HCT116 (cell line): ENCODE data around the gene ADRA2A. TPM values are rescaled to one million over a fixed set of nuclear protein-coding genes. Genes with fewer than 3 reads are reported as not detected.

Experiments used
- ATAC-seq: fragments of 200-7000 bp; cut with Tn5 transposase; 2 replicates; pipeline ENCODE4 v1.9.1; 2020; ENCODE audit warnings: mild to moderate bottlenecking, moderate library complexity
- BruUV-seq: library from RNA; stranded (reverse); fragments of 400-500 nt; replicated peaks from 2 replicates; lab custom pipeline; 2021; lab: Mats Ljungman, UMichigan
- CTCF ChIA-PET: fragments of 300-600 bp; sonication (Branson Sonifier 250); formaldehyde crosslinking; loops from one replicate; lab custom pipeline; 2021; ENCODE audit warnings: antibody characterized with exemption; lab: Charles Lee
- POLR2A ChIA-PET: fragments of 300-600, 350-600 bp; sonication (Branson Sonifier 250); formaldehyde crosslinking; loops from one replicate; lab custom pipeline; 2021; ENCODE audit warnings: antibody characterized with exemption; lab: Charles Lee
- RAD21 ChIA-PET, 2 experiments: fragments of 300-600 bp; sonication (Branson Sonifier 250); formaldehyde crosslinking; loops; one replicate each; lab custom pipeline; 2023; ENCODE audit warnings: low total read pairs in 2 of 2; ENCODE audit not compliant: uncharacterized antibody in 2 of 2, unreplicated experiment in 2 of 2, low non-redundant PET in 1 of 2; lab: Charles Lee
- DNase-seq: peaks from one replicate; pipeline ENCODE4 v3.0.0-alpha.2; 2010; ENCODE audit warnings: low read depth, low spot score
- H2AFZ ChIP-seq: fragments of 200-600 bp; shearing (Covaris generic), sonication (generic); 2 replicates; pipeline ENCODE4 v1.6.1; 2017; ENCODE audit warnings: low read depth, mixed run types, mixed read lengths, antibody characterized with exemption, low read length; ENCODE audit not compliant: poor library complexity, severe bottlenecking
- H3K27ac ChIP-seq: 2 replicates; pipeline ENCODE4 v1.5.1; 2012; ENCODE audit warnings: low read depth, low read length
- H3K27me3 ChIP-seq: fragments of 200-600 bp; sonication (generic); 2 replicates; pipeline ENCODE4 v1.6.1; 2016; ENCODE audit warnings: mixed run types, low read length, mixed read lengths; ENCODE audit not compliant: insufficient read depth
- H3K36me3 ChIP-seq, 2 experiments: fragments of 200-500 bp in 1 of 2; fragments of 200-600 bp in 1 of 2; sonication (Bioruptor generic) in 1 of 2; sonication (generic) in 1 of 2; 2 replicates each; pipeline versions ENCODE4 v1.5.1 to v1.6.1; 2014 to 2016; ENCODE audit warnings: low read length in 2 of 2, inconsistent platforms in 1 of 2, mixed read lengths in 1 of 2, mixed run types in 1 of 2; ENCODE audit not compliant: insufficient read depth in 2 of 2, control insufficient read depth in 1 of 2
- H3K4me1 ChIP-seq, 2 experiments: fragments of 200-600 bp in 1 of 2; sonication (generic) in 1 of 2; 2 replicates each; pipeline versions ENCODE4 v1.5.1 to v1.6.1; 2012 to 2017; ENCODE audit warnings: low read length in 2 of 2, inconsistent platforms in 1 of 2, mild to moderate bottlenecking in 1 of 2, mixed read lengths in 1 of 2, mixed run types in 1 of 2, moderate library complexity in 1 of 2; ENCODE audit not compliant: insufficient read depth in 2 of 2, control insufficient read depth in 1 of 2
- H3K4me2 ChIP-seq: fragments of 200-600 bp; sonication (generic); 2 replicates; pipeline ENCODE4 v1.6.1; 2017; ENCODE audit warnings: mixed run types, low read length, mixed read lengths
- H3K4me3 ChIP-seq, 2 experiments: fragments of 200-600 bp in 1 of 2; sonication (generic) in 1 of 2; replicated peaks in 1 of 2; 2 replicates each; pipeline ENCODE4 v1.5.1; 2011 to 2016; ENCODE audit warnings: low read length in 2 of 2, control low read depth in 1 of 2, low read depth in 1 of 2, mild to moderate bottlenecking in 1 of 2, mixed read lengths in 1 of 2, mixed run types in 1 of 2
- H3K79me2 ChIP-seq: fragments of 200-600 bp; sonication (generic); 2 replicates; pipeline ENCODE4 v1.6.1; 2017; ENCODE audit warnings: mild to moderate bottlenecking, mixed run types, low read length, moderate library complexity, mixed read lengths; ENCODE audit not compliant: insufficient read depth
- H3K9ac ChIP-seq: fragments of 200-600 bp; sonication (generic); 2 replicates; pipeline ENCODE4 v1.6.1; 2016; ENCODE audit warnings: low read length, mixed read lengths
- H3K9me2 ChIP-seq: fragments of 200-600 bp; sonication (generic), shearing (Covaris generic); 2 replicates; pipeline ENCODE4 v1.6.1; 2017; ENCODE audit warnings: mixed run types, mild to moderate bottlenecking, moderate library complexity; ENCODE audit not compliant: insufficient read depth
- H3K9me3 ChIP-seq, 2 experiments: fragments of 200-500 bp in 1 of 2; fragments of 200-600 bp in 1 of 2; sonication (Bioruptor generic) in 1 of 2; sonication (generic) in 1 of 2; 2 replicates each; pipeline ENCODE4 v1.6.1; 2014 to 2017; ENCODE audit warnings: low read length in 2 of 2, mixed read lengths in 2 of 2, inconsistent platforms in 1 of 2, low read depth in 1 of 2, mild to moderate bottlenecking in 1 of 2, mixed run types in 1 of 2, moderate library complexity in 1 of 2; ENCODE audit not compliant: control insufficient read depth in 1 of 2, insufficient read depth in 1 of 2
- H4K20me1 ChIP-seq: fragments of 200-600 bp; sonication (generic), shearing (Covaris generic); 2 replicates; pipeline ENCODE4 v1.6.1; 2017; ENCODE audit warnings: mixed run types, mild to moderate bottlenecking, moderate library complexity; ENCODE audit not compliant: insufficient read depth
- ATF3 ChIP-seq: IDR thresholded peaks from 2 replicates; pipeline ENCODE4 v1.6.1; 2012
- CBX3 ChIP-seq: IDR thresholded peaks from 2 replicates; pipeline ENCODE4 v1.6.1; 2012; ENCODE audit warnings: low read depth
- CEBPB ChIP-seq: IDR thresholded peaks from 2 replicates; pipeline ENCODE4 v1.6.1; 2012; ENCODE audit warnings: low read depth
- CTCF ChIP-seq, 3 experiments: fragments of 200-600 bp in 1 of 3; sonication (generic) in 1 of 3; IDR thresholded peaks in 2 of 3; conservative IDR thresholded peaks in 1 of 3; 2 replicates each; pipeline ENCODE4 v1.5.1; 2012 to 2017; ENCODE audit warnings: low read depth in 2 of 3, low read length in 2 of 3, antibody characterized with exemption in 1 of 3, borderline replicate concordance in 1 of 3, control low read depth in 1 of 3, mild to moderate bottlenecking in 1 of 3, mixed read lengths in 1 of 3, mixed run types in 1 of 3, moderate library complexity in 1 of 3; ENCODE audit not compliant: insufficient read depth in 1 of 3
- ELF1 ChIP-seq: IDR thresholded peaks from 2 replicates; pipeline ENCODE4 v1.6.1; 2012; ENCODE audit warnings: low read depth, borderline replicate concordance
- EZH2 ChIP-seq: fragments of 200-600 bp; sonication (generic); IDR thresholded peaks from 2 replicates; pipeline ENCODE4 v1.6.1; 2017; ENCODE audit warnings: antibody characterized with exemption, mixed run types
- EZH2phosphoT487 ChIP-seq: fragments of 200-600 bp; IDR thresholded peaks from 2 replicates; pipeline ENCODE4 v1.6.1; 2018; ENCODE audit warnings: antibody characterized with exemption, borderline replicate concordance
- JUND ChIP-seq: IDR thresholded peaks from 2 replicates; pipeline ENCODE4 v1.6.1; 2012
- MAX ChIP-seq: IDR thresholded peaks from 2 replicates; pipeline ENCODE4 v1.6.1; 2012
- POLR2A ChIP-seq: IDR thresholded peaks from 2 replicates; pipeline ENCODE4 v1.7.0; 2011; ENCODE audit warnings: borderline replicate concordance; ENCODE audit not compliant: insufficient read depth, insufficient read length; ENCODE audit errors: extremely low read depth
- POLR2AphosphoS5 ChIP-seq: IDR thresholded peaks from 2 replicates; pipeline ENCODE4 v1.6.1; 2011; ENCODE audit warnings: mild to moderate bottlenecking, low read depth, low read length, moderate library complexity
- RAD21 ChIP-seq: IDR thresholded peaks from 2 replicates; pipeline ENCODE4 v1.6.1; 2012; ENCODE audit warnings: low read depth, mild to moderate bottlenecking
- SP1 ChIP-seq: IDR thresholded peaks from 2 replicates; pipeline ENCODE4 v1.6.1; 2012; ENCODE audit warnings: low read depth
- SRF ChIP-seq: IDR thresholded peaks from 2 replicates; pipeline ENCODE4 v1.6.1; 2012; ENCODE audit warnings: low read depth
- TCF7L2 ChIP-seq: IDR thresholded peaks from 2 replicates; pipeline ENCODE4 v1.7.0; 2011; ENCODE audit warnings: borderline replicate concordance, inconsistent platforms; ENCODE audit not compliant: insufficient read depth, insufficient read length; ENCODE audit errors: extremely low read depth
- YY1 ChIP-seq: IDR thresholded peaks from 2 replicates; pipeline ENCODE4 v1.6.1; 2011; ENCODE audit warnings: low read length, low read depth, moderate library complexity, mild to moderate bottlenecking; ENCODE audit not compliant: insufficient replicate concordance; ENCODE audit errors: extremely low read depth
- ZNF274 ChIP-seq: fragments of 200-500 bp; sonication (Bioruptor generic); IDR thresholded peaks from 2 replicates; pipeline ENCODE4 v1.6.1; 2014; ENCODE audit warnings: mild to moderate bottlenecking, low read depth, low read length, inconsistent platforms
- intact Hi-C: fragments of 100-400 bp; cut with micrococcal nuclease; formaldehyde crosslinking; loops from 2 replicates; pipeline ENCODE4 v1.10.0; 2022
- total RNA-seq: library from RNA; stranded (reverse); gene quantifications from one replicate; pipeline ENCODE4 v1.2.1, GENCODE V29; 2021; ENCODE audit not compliant: unreplicated experiment

Gene ADRA2A
- total RNA-seq, 1 experiment from 2014 or later, result 0.15 TPM

- peaks cover 33% of the 10 kb centered on the region for H3K27me3 ChIP-seq
- H3K27ac ChIP-seq, result no peak overlapping the region
- ChIA-PET RAD21 (no interaction called here), CTCF (no interaction called here), POLR2A (no interaction called here)
- H3K9me2 ChIP-seq, result no peaks in the 10 kb centered on the region
- intact Hi-C loops, result no loop called here
- no peak for ATAC-seq
- H3K4me2 ChIP-seq, result no peak overlapping the region
- H3K36me3 ChIP-seq, result no peaks in the 10 kb centered on the region
- no peak for DNase-seq
- no peak overlapping the region for H2AFZ ChIP-seq
- H3K4me1 ChIP-seq, result peaks cover 0 to 11% of the 10 kb centered on the region in 2 experiments; a peak in 2 of 4 replicates
- H3K9ac ChIP-seq, result no peak overlapping the region
- BruUV-seq, result no TSS peak
- no peaks in the 10 kb centered on the region for H3K9me3 ChIP-seq
- no peak for TF ChIP-seq EZH2
- no peak for TF ChIP-seq SP1
- no peak overlapping the region for H3K4me3 ChIP-seq
- H3K79me2 ChIP-seq, result no peaks in the 10 kb centered on the region
- H4K20me1 ChIP-seq, result no peaks in the 10 kb centered on the region
Measured at GRCh38 chr10:111117528-111118277, 40.9 kb downstream of the ADRA2A start.

GRCh38 chr10:111118758-111119157 is 41.9 kb downstream of the ADRA2A start:
- CTCF ChIA-PET, result no interaction called here
- Histone ChIP-seq H3K9ac (no peak overlapping the region), H3K36me3 (no peaks in the 10 kb centered on the region), H3K79me2 (no peaks in the 10 kb centered on the region), H3K27me3 (peaks cover 37% of the 10 kb centered on the region), H3K4me1 (peaks cover 0 to 11% of the 10 kb centered on the region in 2 experiments; a peak in 2 of 4 replicates), H2AFZ (no peak overlapping the region), H4K20me1 (no peaks in the 10 kb centered on the region), H3K27ac (no peak overlapping the region), H3K4me2 (no peak overlapping the region), H3K9me2 (no peaks in the 10 kb centered on the region), H3K4me3 (no peak overlapping the region), H3K9me3 (no peaks in the 10 kb centered on the region)
- no TSS peak for BruUV-seq
- no peak for DNase-seq
- POLR2A ChIA-PET, result no interaction called here
- intact Hi-C loops, result no loop called here
- no peak for ATAC-seq
- RAD21 ChIA-PET, result no interaction called here
- TF ChIP-seq SP1, result no peak
- no peak for TF ChIP-seq RAD21
- TF ChIP-seq CTCF (IDR thresholded peaks at IDR 0.05 in 2 of 3, conservative IDR thresholded peaks at IDR 0.05 in 1 of 3; ENCODE audit: borderline replicate concordance in 1 of 3, insufficient read depth in 1 of 3, low read depth in 2 of 3, low read length in 2 of 3), result no peak
- TF ChIP-seq ZNF274, result no peak
- TF ChIP-seq POLR2AphosphoS5, result no peak
- TF ChIP-seq SRF, result no peak
- no peak for TF ChIP-seq POLR2A
- TF ChIP-seq EZH2phosphoT487, result no peak
- TF ChIP-seq TCF7L2, result no peak
- TF ChIP-seq EZH2, result no peak
- TF ChIP-seq ATF3, result no peak
- no peak for TF ChIP-seq YY1
- no peak for TF ChIP-seq ELF1
- TF ChIP-seq JUND, result no peak
- TF ChIP-seq MAX, result no peak
- TF ChIP-seq CEBPB, result no peak
- TF ChIP-seq CBX3, result no peak
